Gastroesophageal sphincter (tissue), 4 donors: ENCODE data around the gene WASF1. TPM values are rescaled to one million over a fixed set of nuclear protein-coding genes. Genes with fewer than 3 reads are reported as not detected.
A peak's percentile ranks its signal among the peaks of the same experiment; 100 is the strongest.

Experiments used
- ATAC-seq: fragments of 150-250 bp; one replicate; pipeline ENCODE4 v1.9.1; 2016; ENCODE audit warnings: mild to moderate bottlenecking, moderate library complexity
- H3K27ac ChIP-seq, 4 donors: fragments of 200-600 bp; sonication (generic) in 3 of 4; 1 replicate in 3 of 4; 2 replicates in 1 of 4; pipeline ENCODE4 v1.5.1; 2016 to 2019
- H3K27me3 ChIP-seq: fragments of 200-600 bp; sonication (generic); one replicate; pipeline ENCODE4 v1.5.1; 2019
- H3K36me3 ChIP-seq, 2 donors: fragments of 200-600 bp; sonication (generic); one replicate each; pipeline ENCODE4 v1.5.1; 2019; ENCODE audit warnings: control low read depth in 1 of 2
- H3K4me1 ChIP-seq, 3 donors: fragments of 200-600 bp; sonication (generic); 1 replicate in 2 of 3; 2 replicates in 1 of 3; pipeline ENCODE4 v1.5.1; 2016 to 2019; ENCODE audit warnings: control low read depth in 2 of 3
- H3K4me3 ChIP-seq, 2 donors: fragments of 200-600 bp; sonication (generic); one replicate each; pipeline ENCODE4 v1.5.1; 2019; ENCODE audit warnings: mild to moderate bottlenecking in 1 of 2, moderate library complexity in 1 of 2
- H3K9me3 ChIP-seq, 3 donors: fragments of 200-600 bp; sonication (generic); one replicate each; pipeline ENCODE4 v1.5.1; 2017 to 2019; ENCODE audit warnings: control low read depth in 2 of 3
- EP300 ChIP-seq: sonication (generic); formaldehyde crosslinking; IDR thresholded peaks from one replicate; pipeline ENCODE4 v1.6.1; 2017; ENCODE audit warnings: antibody characterized with exemption, mild to moderate bottlenecking
- POLR2A ChIP-seq, 2 donors: fragments of 450-650 bp; IDR thresholded peaks; one replicate each; pipeline ENCODE4 v1.6.1; 2017; ENCODE audit warnings: antibody characterized with exemption in 2 of 2, mild to moderate bottlenecking in 2 of 2, moderate library complexity in 1 of 2
- POLR2AphosphoS5 ChIP-seq: sonication (generic); formaldehyde crosslinking; IDR thresholded peaks from one replicate; pipeline ENCODE4 v1.6.1; 2017; ENCODE audit warnings: antibody characterized with exemption
- WGBS, 2 donors: methylation state at CpG; one replicate each; pipeline ENCODE4 v1.1.5; 2018; ENCODE audit warnings: low coverage in 1 of 2; 5-methylcytosine and 5-hydroxymethylcytosine counted together
- total RNA-seq, 4 donors: library from RNA; depleted of rRNA; stranded (reverse); fragments of >200 nt; gene quantifications; one replicate each; pipeline ENCODE4 v1.1.0, GENCODE V29; 2016
- TF ChIP-seq, protein P1 (sequence below), 4 experiments: fragments of 200-600 bp in 2 of 4; fragments of 450-650 bp in 2 of 4; sonication (generic) in 1 of 4; IDR thresholded peaks; one replicate each; pipeline ENCODE4 v1.5.1; 2017 to 2019; ENCODE audit warnings: antibody characterized with exemption in 4 of 4, mild to moderate bottlenecking in 2 of 4, moderate library complexity in 2 of 4

Gene WASF1
- total RNA-seq, 4 donors from 2014 or later: 11.8 to 27.7 (median 24.5) TPM

- H3K36me3 ChIP-seq: no peaks in the 10 kb centered on the region
- TF ChIP-seq, protein P1, sequence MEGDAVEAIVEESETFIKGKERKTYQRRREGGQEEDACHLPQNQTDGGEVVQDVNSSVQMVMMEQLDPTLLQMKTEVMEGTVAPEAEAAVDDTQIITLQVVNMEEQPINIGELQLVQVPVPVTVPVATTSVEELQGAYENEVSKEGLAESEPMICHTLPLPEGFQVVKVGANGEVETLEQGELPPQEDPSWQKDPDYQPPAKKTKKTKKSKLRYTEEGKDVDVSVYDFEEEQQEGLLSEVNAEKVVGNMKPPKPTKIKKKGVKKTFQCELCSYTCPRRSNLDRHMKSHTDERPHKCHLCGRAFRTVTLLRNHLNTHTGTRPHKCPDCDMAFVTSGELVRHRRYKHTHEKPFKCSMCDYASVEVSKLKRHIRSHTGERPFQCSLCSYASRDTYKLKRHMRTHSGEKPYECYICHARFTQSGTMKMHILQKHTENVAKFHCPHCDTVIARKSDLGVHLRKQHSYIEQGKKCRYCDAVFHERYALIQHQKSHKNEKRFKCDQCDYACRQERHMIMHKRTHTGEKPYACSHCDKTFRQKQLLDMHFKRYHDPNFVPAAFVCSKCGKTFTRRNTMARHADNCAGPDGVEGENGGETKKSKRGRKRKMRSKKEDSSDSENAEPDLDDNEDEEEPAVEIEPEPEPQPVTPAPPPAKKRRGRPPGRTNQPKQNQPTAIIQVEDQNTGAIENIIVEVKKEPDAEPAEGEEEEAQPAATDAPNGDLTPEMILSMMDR (IDR thresholded peaks at IDR 0.05): peak; percentile 60 to 74 (median 70)
- no peak for TF ChIP-seq POLR2A (IDR thresholded peaks at IDR 0.05)
- no peak for TF ChIP-seq POLR2AphosphoS5
- no peaks in the 10 kb centered on the region for H3K9me3 ChIP-seq
- H3K27ac ChIP-seq: no peak overlapping the region
- peaks cover 0 to 6% (median 0%) of the 10 kb centered on the region in 3 donors for H3K4me1 ChIP-seq
- 12 to 14% methylated on average over 4 to 5 of the region's 5 CpGs for WGBS, 2 donors
- peak; percentile 48 for ATAC-seq
- peaks cover 5% of the 10 kb centered on the region for H3K27me3 ChIP-seq
- no peak overlapping the region for H3K4me3 ChIP-seq
These were observed 125.9 kb downstream of the WASF1 start for GRCh38 chr6:110053395-110054240.

- Histone ChIP-seq H3K4me3 (no peak overlapping the region), H3K36me3 (no peaks in the 10 kb centered on the region), H3K27ac (no peak overlapping the region), H3K27me3 (peaks cover 5% of the 10 kb centered on the region), H3K4me1 (peaks cover 0 to 6% (median 0%) of the 10 kb centered on the region in 3 donors), H3K9me3 (peaks cover 0 to 7% (median 0%) of the 10 kb centered on the region in 3 donors)
- no peak for TF ChIP-seq EP300
- TF ChIP-seq POLR2A (IDR thresholded peaks at IDR 0.05): no peak
- ATAC-seq: no peak
- WGBS, 2 donors: 75 to 96% methylated on average over 2 to 3 of the region's 3 CpGs
These were observed 129.0 kb downstream of the WASF1 start for GRCh38 chr6:110050440-110050813.

Other genes with a start within 250 kb of the WASF1 start
- not detected for gene GPR6, start 201.4 kb downstream of the WASF1 start, total RNA-seq
- 10 to 100 TPM; 11.8 to 25.9 (median 18.3) TPM for gene CDC40, start 757 bp upstream of the WASF1 start, total RNA-seq
- 10 to 100 TPM; 18.6 to 33.6 (median 24.4) TPM for gene METTL24, start 178.7 kb upstream of the WASF1 start, total RNA-seq
- 1 to 10 TPM; 1.4 to 3.6 (median 2.3) TPM for gene DDO, start 235.9 kb upstream of the WASF1 start, total RNA-seq